ENCODE results near the gene AKT3. TPM values are rescaled to one million over a fixed set of nuclear protein-coding genes. Genes with fewer than 3 reads are reported as not detected.

Gene AKT3
- total RNA-seq, 6 donors from 2014 or later, result 23.0 to 51.2 (median 46.8) TPM

DNA sequence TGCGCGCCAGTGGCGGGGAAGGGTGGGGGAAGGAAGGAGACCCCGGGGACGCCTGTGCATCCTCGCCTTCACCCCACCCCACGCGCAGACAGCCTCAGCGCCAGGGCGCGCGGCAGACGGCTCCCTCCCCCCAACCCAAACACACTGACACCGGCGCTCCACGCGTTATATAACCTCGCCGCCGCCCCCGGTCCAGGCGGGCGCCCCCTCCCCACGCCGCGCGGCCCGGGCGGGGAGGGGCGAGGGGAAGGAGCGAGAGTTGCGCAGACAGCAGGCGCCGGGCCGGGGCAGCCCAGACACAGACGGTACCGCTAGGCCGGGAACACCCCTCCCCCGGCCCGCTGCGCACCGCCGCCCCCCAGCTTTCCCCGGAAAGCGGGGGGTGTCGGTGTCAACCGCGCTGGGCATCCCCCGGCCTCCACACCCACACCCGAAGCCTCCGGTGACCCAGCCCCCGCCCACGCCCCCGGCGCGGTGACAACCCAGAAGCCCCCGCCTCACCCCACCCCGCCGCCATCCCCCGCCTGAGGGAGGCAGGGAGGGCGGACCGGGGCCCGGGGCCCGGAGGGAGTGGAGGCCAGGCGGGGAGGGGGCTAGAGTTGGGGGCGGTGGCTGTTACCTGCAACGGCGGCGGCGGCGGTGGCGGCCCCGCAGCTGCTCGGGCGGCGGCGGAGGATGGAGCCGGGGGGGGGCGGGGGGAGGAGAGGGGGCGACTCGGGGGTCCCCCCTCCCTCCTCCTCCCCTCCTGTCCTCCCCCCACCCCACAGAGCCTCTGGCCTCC lies 432 bp downstream of the AKT3 start:
- Histone ChIP-seq H3K27ac (peak overlapping the region; percentile 95 to 99 (median 96)), H3K4me1 (peaks cover 13 to 25% (median 18%) of the 10 kb centered on the region in 4 donors), H3K27me3 (peaks cover 0 to 8% (median 3%) of the 10 kb centered on the region in 4 donors), H3K9me3 (no peaks in the 10 kb centered on the region), H3K4me3 (peak overlapping the region; percentile 74 to 94 (median 88)), H3K36me3 (no peaks in the 10 kb centered on the region)
- ATAC-seq (ENCODE audit: low FRiP score in 2 of 2) (peak; percentile 55 to 72), DNase-seq (peak; percentile 24 to 91)
- peak in 1 of 4 donors; percentile 16 for TF ChIP-seq POLR2A (IDR thresholded peaks at IDR 0.05)
- TF ChIP-seq EP300 (IDR thresholded peaks at IDR 0.05), result no peak
- 0 to 1% methylated on average over 4 to 39 of the region's 81 CpGs for WGBS, 2 donors

DNA sequence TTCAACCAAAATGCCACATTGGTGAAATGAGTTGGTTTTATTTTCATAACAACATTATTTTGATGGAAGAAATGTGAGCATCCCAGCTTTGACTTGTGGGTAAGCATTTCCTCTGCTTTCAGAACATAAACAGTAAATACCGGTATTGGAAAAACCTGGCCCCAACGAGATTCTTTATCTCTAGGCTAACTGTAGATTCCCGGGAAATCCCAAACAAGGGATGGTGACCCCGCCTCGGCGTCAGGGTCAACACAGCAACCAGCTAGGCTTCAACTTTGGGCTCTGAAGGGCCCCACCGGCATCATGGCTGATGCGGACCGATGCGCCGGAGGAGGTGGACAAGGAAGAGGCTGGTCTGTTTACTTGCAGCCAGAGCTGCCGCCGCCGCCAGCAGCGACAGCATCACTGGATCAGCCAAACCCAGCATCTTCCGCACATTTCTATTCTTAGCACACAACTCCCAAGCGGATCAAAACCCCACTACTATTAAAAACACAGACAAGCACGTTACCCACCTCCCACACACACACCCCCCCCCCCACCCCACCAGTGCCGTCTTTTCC lies 1.1 kb downstream of the AKT3 start:
- Histone ChIP-seq H3K4me3 (peak overlapping the region; percentile 74 to 94 (median 88)), H3K27ac (peak overlapping the region; percentile 95 to 99 (median 96)), H3K36me3 (no peaks in the 10 kb centered on the region), H3K4me1 (peaks cover 13 to 25% (median 18%) of the 10 kb centered on the region in 4 donors), H3K27me3 (peaks cover 0 to 8% (median 3%) of the 10 kb centered on the region in 4 donors), H3K9me3 (no peaks in the 10 kb centered on the region)
- DNase-seq, result peak; percentile 41 to 87
- TF ChIP-seq EP300 (IDR thresholded peaks at IDR 0.05) (no peak), POLR2AphosphoS5 (IDR thresholded peaks at IDR 0.05) (peak in 1 of 2 donors; percentile 50), POLR2A (IDR thresholded peaks at IDR 0.05) (no peak)
- TF ChIP-seq, protein P1, sequence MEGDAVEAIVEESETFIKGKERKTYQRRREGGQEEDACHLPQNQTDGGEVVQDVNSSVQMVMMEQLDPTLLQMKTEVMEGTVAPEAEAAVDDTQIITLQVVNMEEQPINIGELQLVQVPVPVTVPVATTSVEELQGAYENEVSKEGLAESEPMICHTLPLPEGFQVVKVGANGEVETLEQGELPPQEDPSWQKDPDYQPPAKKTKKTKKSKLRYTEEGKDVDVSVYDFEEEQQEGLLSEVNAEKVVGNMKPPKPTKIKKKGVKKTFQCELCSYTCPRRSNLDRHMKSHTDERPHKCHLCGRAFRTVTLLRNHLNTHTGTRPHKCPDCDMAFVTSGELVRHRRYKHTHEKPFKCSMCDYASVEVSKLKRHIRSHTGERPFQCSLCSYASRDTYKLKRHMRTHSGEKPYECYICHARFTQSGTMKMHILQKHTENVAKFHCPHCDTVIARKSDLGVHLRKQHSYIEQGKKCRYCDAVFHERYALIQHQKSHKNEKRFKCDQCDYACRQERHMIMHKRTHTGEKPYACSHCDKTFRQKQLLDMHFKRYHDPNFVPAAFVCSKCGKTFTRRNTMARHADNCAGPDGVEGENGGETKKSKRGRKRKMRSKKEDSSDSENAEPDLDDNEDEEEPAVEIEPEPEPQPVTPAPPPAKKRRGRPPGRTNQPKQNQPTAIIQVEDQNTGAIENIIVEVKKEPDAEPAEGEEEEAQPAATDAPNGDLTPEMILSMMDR (IDR thresholded peaks at IDR 0.05), result no peak
- WGBS, 2 donors, result 0 to 1% methylated on average over 6 to 19 of the region's 19 CpGs
- ATAC-seq (ENCODE audit: low FRiP score in 2 of 2), result peak; percentile 30 to 67

DNA sequence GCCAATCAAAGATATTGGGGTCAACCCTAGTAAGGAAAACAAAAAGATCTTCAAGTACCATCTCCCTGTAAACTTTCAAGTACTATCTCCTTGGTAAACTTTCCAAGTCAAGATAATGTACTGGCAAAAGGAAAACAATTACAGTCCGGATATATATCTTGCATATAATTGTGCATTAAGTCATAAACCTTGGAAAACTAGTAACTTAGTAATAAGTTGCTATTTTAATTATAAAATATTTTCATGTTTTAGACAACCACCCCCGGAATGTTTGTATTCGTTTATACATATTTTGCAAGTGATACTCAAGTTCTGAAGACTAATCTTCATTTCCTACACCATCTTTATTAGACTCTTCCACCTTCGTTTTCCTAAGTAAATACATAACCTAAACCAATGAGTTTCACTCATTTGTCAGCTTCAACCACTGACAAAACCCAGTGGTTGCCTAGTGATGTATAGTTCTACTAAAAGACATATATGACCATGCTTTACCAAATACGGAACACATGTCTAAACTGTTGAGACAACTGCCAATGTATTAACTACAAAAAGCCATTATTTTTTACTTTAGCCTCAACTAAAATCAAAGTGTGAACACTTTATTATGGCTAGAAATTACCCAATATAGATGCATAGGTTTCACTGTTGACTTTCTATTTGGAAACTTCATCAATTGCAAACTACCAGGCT lies 1.7 kb downstream of the AKT3 start:
- peak overlapping the region in 3 of 4 donors; percentile 74 to 94 (median 90) for H3K4me3 ChIP-seq
- H3K36me3 ChIP-seq, result no peaks in the 10 kb centered on the region
- peaks cover 0 to 8% (median 3%) of the 10 kb centered on the region in 4 donors for H3K27me3 ChIP-seq
- ATAC-seq (ENCODE audit: low FRiP score in 2 of 2) (no peak), DNase-seq (no peak)
- peaks cover 15 to 31% (median 19%) of the 10 kb centered on the region in 4 donors for H3K4me1 ChIP-seq
- H3K9me3 ChIP-seq, result no peaks in the 10 kb centered on the region
- TF ChIP-seq POLR2A (IDR thresholded peaks at IDR 0.05), result no peak
- no peak for TF ChIP-seq POLR2AphosphoS5 (IDR thresholded peaks at IDR 0.05)
- TF ChIP-seq, protein P1 (IDR thresholded peaks at IDR 0.05), result no peak
- TF ChIP-seq EP300 (IDR thresholded peaks at IDR 0.05), result no peak
- peak overlapping the region; percentile 95 to 99 (median 96) for H3K27ac ChIP-seq
- WGBS, 2 donors, result 67 to 71% methylated on average over 5 of the region's 5 CpGs

DNA sequence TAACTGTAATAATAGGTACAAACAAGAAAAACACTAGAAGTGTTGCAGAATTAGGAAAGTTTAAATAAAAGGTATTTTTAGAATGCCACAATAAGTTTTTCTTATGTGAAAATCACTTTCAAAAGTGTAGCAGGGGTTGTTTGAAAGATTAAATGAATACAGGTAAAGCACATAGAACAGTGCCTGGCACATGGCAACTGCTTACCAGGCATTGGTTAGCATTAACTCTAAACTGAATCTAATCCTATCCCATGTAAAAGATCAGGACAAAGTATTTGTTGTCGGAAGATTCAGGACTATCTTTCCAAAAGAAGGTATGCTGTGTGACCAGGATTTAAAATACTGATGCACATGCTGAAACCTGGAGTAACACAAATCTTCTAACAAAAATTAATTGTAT lies 3.3 kb downstream of the AKT3 start:
- Histone ChIP-seq H3K9me3 (no peaks in the 10 kb centered on the region), H3K27ac (no peak overlapping the region), H3K27me3 (peaks cover 0 to 8% (median 3%) of the 10 kb centered on the region in 4 donors), H3K4me3 (no peak overlapping the region), H3K4me1 (peaks cover 21 to 43% (median 26%) of the 10 kb centered on the region in 4 donors), H3K36me3 (no peaks in the 10 kb centered on the region)
- ATAC-seq (ENCODE audit: low FRiP score in 2 of 2) (no peak), DNase-seq (no peak)
- no peak for TF ChIP-seq EP300 (IDR thresholded peaks at IDR 0.05)
- TF ChIP-seq, protein P1 (IDR thresholded peaks at IDR 0.05), result no peak
- no peak for TF ChIP-seq POLR2AphosphoS5 (IDR thresholded peaks at IDR 0.05)
- no peak for TF ChIP-seq POLR2A (IDR thresholded peaks at IDR 0.05)
- 93 to 95% methylated on average over 1 of the region's 1 CpG for WGBS, 2 donors

DNA sequence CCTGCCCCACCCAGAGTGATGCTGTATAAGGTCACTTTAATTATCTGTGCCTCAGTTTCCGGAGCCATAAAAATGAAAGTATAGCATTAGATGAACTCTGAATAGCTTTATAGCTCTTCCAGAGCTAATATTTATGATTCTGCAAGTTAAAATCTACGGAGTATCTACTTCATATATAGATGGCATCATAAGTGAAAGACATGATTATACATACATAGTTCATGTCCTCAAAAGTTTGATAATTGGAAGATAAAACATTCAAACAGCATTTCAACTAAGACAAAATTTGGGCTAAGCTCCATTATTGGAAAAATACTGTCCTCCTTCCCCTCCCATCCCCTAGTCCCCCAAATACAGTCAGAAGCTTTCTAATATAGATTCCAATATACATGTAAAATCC lies 4.2 kb downstream of the AKT3 start:
- Histone ChIP-seq H3K9me3 (no peaks in the 10 kb centered on the region), H3K4me3 (no peak overlapping the region), H3K27me3 (peaks cover 0 to 8% (median 3%) of the 10 kb centered on the region in 4 donors), H3K4me1 (peaks cover 17 to 35% (median 21%) of the 10 kb centered on the region in 4 donors), H3K36me3 (no peaks in the 10 kb centered on the region), H3K27ac (no peak overlapping the region)
- 92 to 98% methylated on average over 2 of the region's 2 CpGs for WGBS, 2 donors
- TF ChIP-seq POLR2A (IDR thresholded peaks at IDR 0.05), result no peak
- TF ChIP-seq, protein P1 (IDR thresholded peaks at IDR 0.05), result no peak
- no peak for TF ChIP-seq EP300 (IDR thresholded peaks at IDR 0.05)
- TF ChIP-seq POLR2AphosphoS5 (IDR thresholded peaks at IDR 0.05), result no peak
- no peak for ATAC-seq (ENCODE audit: low FRiP score in 2 of 2)
- no peak for DNase-seq

Measured in upper lobe of left lung (tissue), 6 donors.